ENCODE measurements around the gene PITPNM2. TPM values are rescaled to one million over a fixed set of nuclear protein-coding genes. Genes with fewer than 3 reads are reported as not detected.
A peak's percentile ranks its signal among the peaks of the same experiment; 100 is the strongest.

Gene PITPNM2
- 2.6 and 3.7 TPM in 2 replicates for polyA plus RNA-seq (2012; rRNA removed)
- 1.3 and 2.0 TPM in 2 replicates for polyA plus RNA-seq (2012; cell fraction: cytosol; rRNA removed)
- 12.7 and 16.1 TPM in 2 replicates for polyA plus RNA-seq (2012; cell fraction: nucleus; rRNA removed)

DNA sequence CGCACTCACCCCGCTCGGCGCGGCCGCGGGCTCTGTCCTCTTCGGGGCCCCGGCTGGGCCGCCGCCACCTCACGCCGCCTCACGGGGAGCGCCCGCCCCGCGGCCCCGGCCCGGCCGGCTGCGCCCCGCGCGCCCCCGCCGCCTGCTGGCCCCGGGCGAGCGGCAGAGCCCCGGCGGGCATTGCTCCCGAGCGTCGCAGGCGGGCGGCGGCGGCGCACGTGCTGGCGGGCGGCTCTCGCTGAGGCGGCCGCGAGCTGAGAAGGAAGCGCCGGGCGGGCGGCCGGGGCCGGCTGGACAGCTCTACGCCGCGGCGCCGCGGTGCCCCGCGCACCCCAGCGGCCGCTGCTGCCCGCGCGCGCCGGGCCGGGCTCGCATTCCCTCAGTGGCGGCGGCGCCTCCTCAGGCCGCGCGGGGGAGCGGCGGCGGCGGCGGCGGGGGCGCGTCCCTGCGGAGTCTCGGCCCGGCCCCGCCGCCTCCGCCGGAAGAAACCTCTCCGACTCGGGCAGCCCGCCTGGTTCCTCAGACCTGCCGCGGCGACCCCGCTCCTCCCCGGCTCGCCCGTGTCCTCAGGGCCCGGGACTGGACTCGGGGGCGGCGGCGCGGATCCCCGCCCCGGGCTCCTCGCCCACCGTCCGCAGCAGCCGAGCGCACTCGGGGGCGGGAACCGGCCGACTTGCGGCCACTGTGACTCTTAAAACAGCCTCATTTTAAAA is at the start of gene PITPNM2:
TSS of gene PITPNM2 (minus strand) at position 347 of the 713 bp plus-strand sequence. CDS start 116,500 bp downstream, outside the sequence.
- no peaks in the 10 kb centered on the region for H3K27me3 ChIP-seq (ENCODE audit: insufficient read depth)
- H3K79me2 ChIP-seq (ENCODE audit: insufficient read depth): peaks cover 19% of the 10 kb centered on the region; the same call in 1 of the 2 replicates
- 0% methylated on average over 19 of the region's 119 CpGs for WGBS (ENCODE audit: low lambda C conversion rate)
- peaks cover 13% of the 10 kb centered on the region for H3F3A ChIP-seq (replicated peaks; ENCODE audit: insufficient read depth)
- peak within 1 kb of the TSS; percentile 75 for H3K9ac ChIP-seq
- TF ChIP-seq NRF1 (IDR thresholded peaks at IDR 0.05; ENCODE audit: low read depth, low read length) (0 out of 2 replicates have a peak, but pooled peaks have one; percentile 12), SMC3 (IDR thresholded peaks at IDR 0.05; ENCODE audit: low read depth, low read length) (peak; percentile 11; the same call in 1 of the 2 replicates), TAF1 (IDR thresholded peaks at IDR 0.05; ENCODE audit: borderline replicate concordance, low read depth, low read length) (no peak), FOXJ3 (CRISPR knock-in tag; IDR thresholded peaks at IDR 0.05) (no peak), SIN3A (IDR thresholded peaks at IDR 0.05; ENCODE audit: borderline replicate concordance, low read depth, low read length) (no peak)
- TF ChIP-seq, protein P1, sequence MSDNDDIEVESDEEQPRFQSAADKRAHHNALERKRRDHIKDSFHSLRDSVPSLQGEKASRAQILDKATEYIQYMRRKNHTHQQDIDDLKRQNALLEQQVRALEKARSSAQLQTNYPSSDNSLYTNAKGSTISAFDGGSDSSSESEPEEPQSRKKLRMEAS (IDR thresholded peaks at IDR 0.05; ENCODE audit: low read depth): peak; percentile 29; the same call in 1 of the 2 replicates
- TF ChIP-seq, protein P2, sequence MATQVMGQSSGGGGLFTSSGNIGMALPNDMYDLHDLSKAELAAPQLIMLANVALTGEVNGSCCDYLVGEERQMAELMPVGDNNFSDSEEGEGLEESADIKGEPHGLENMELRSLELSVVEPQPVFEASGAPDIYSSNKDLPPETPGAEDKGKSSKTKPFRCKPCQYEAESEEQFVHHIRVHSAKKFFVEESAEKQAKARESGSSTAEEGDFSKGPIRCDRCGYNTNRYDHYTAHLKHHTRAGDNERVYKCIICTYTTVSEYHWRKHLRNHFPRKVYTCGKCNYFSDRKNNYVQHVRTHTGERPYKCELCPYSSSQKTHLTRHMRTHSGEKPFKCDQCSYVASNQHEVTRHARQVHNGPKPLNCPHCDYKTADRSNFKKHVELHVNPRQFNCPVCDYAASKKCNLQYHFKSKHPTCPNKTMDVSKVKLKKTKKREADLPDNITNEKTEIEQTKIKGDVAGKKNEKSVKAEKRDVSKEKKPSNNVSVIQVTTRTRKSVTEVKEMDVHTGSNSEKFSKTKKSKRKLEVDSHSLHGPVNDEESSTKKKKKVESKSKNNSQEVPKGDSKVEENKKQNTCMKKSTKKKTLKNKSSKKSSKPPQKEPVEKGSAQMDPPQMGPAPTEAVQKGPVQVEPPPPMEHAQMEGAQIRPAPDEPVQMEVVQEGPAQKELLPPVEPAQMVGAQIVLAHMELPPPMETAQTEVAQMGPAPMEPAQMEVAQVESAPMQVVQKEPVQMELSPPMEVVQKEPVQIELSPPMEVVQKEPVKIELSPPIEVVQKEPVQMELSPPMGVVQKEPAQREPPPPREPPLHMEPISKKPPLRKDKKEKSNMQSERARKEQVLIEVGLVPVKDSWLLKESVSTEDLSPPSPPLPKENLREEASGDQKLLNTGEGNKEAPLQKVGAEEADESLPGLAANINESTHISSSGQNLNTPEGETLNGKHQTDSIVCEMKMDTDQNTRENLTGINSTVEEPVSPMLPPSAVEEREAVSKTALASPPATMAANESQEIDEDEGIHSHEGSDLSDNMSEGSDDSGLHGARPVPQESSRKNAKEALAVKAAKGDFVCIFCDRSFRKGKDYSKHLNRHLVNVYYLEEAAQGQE (IDR thresholded peaks at IDR 0.05; ENCODE audit: low read depth, low read length): peak; percentile 38; the same call in 1 of the 2 replicates
- H3K36me3 ChIP-seq (replicated peaks in 1 of 2; ENCODE audit: control insufficient read depth in 1 of 2, insufficient read depth in 2 of 2, low read length in 1 of 2): peaks cover 16 to 22% of the 10 kb centered on the region in 2 experiments
- peak within 1 kb of the TSS; percentile 72 to 82 for H3K4me3 ChIP-seq (ENCODE audit: low read depth in 2 of 2, low read length in 1 of 2)
- H3K9me2 ChIP-seq: no peaks in the 10 kb centered on the region
- H3K27ac ChIP-seq (ENCODE audit: low read depth in 2 of 2, low read length in 1 of 2): peak within 1 kb of the TSS in 1 of 2 experiments; percentile 55; a peak in 2 of 4 replicates
- H3K4me1 ChIP-seq (ENCODE audit: control insufficient read depth in 1 of 2, insufficient read depth in 2 of 2, low read depth in 1 of 2, low read length in 1 of 2): peaks cover 0 to 19% of the 10 kb centered on the region in 2 experiments; a peak in 1 of 4 replicates
- no peaks in the 10 kb centered on the region for H3K9me3 ChIP-seq
- peak within 1 kb of the TSS; percentile 86 for H2AFZ ChIP-seq (ENCODE audit: low read depth)
- H3K4me2 ChIP-seq: peak within 1 kb of the TSS; percentile 96
- DNase-seq: peak; percentile 90
- ChIA-PET CTCF (interaction anchor here (0.6 to 3.4 kb wide), 12 partner anchors 11 to 1689 kb away, joined by 3 to 15 read pairs (median 3); partner anchors contain the start of gene ABCB9), POLR2A (interaction anchor here (1.5 kb wide), 1 partner anchor 82 kb away, joined by 5 read pairs; the partner anchor contains the start of gene MPHOSPH9)
- no peaks in the 10 kb centered on the region for H4K20me1 ChIP-seq (ENCODE audit: insufficient read depth)

DNA sequence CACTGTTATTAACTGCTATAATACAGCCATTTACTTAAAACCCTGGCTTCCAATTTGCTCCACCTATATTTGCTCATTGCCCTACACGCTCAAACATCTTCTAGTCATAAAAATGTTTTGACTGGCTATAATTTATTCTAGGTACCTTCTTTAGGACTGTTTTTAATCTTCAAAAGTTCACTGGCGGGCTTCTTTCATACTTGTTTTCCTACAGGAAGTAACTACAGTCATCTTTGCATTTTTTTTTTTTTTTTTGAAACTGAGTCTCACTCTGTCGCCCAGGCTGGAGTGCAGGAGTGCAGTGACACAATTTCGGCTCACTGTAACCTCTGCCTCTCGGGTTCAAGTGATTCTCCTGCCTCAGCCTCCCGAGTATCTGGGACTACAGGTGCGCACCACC is 49.5 kb upstream of the PITPNM2 start:
- Histone ChIP-seq H3K4me1 (ENCODE audit: control insufficient read depth in 1 of 2, insufficient read depth in 2 of 2, low read depth in 1 of 2, low read length in 1 of 2) (no peaks in the 10 kb centered on the region), H3K36me3 (replicated peaks in 1 of 2; ENCODE audit: control insufficient read depth in 1 of 2, insufficient read depth in 2 of 2, low read length in 1 of 2) (peaks cover 18 to 52% of the 10 kb centered on the region in 2 experiments), H3K9ac (no peak overlapping the region), H3K4me2 (no peak overlapping the region), H3K27me3 (ENCODE audit: insufficient read depth) (no peaks in the 10 kb centered on the region), H2AFZ (ENCODE audit: low read depth) (no peak overlapping the region), H3F3A (replicated peaks; ENCODE audit: insufficient read depth) (no peaks in the 10 kb centered on the region), H4K20me1 (ENCODE audit: insufficient read depth) (no peaks in the 10 kb centered on the region), H3K4me3 (ENCODE audit: low read depth in 2 of 2, low read length in 1 of 2) (no peak overlapping the region), H3K27ac (ENCODE audit: low read depth in 2 of 2, low read length in 1 of 2) (no peak overlapping the region), H3K9me3 (no peaks in the 10 kb centered on the region), H3K9me2 (no peaks in the 10 kb centered on the region), H3K79me2 (ENCODE audit: insufficient read depth) (0 out of 2 replicates have a peak, but pooled peaks cover 1% of the 10 kb centered on the region)
- 95% methylated on average over 7 of the region's 7 CpGs for WGBS (ENCODE audit: low lambda C conversion rate)
- ChIA-PET CTCF (interaction anchor here (1.0 kb wide), 1 partner anchor 155 kb away, joined by 3 read pairs; no protein-coding TSS in a partner anchor), POLR2A (no interaction called here)
- TF ChIP-seq RAD21 (IDR thresholded peaks at IDR 0.05; ENCODE audit: low read length): no peak
- TF ChIP-seq FOSL2 (IDR thresholded peaks at IDR 0.05; ENCODE audit: borderline replicate concordance, low read depth): no peak
- DNase-seq: no peak

All from SK-N-SH (cell line).